RWPE1 (cell line): Measurements from ENCODE around the gene CTNNAL1.

Experiments used
- CTCF ChIA-PET: fragments of 350-600 bp; sonication (Branson Sonifier 250); formaldehyde crosslinking; extraction: SDS; loops from one replicate; lab custom pipeline; 2021; lab: Yijun Ruan, JAX
- POLR2A ChIA-PET: fragments of 400-600 bp; formaldehyde crosslinking; extraction: SDS; loops from one replicate; lab custom pipeline; 2020; ENCODE audit warnings: antibody characterized with exemption; ENCODE audit not compliant: low non-redundant PET; lab: Yijun Ruan, JAX
- DNase-seq: peaks from one replicate; pipeline ENCODE4 v3.0.0; 2012; ENCODE audit warnings: low spot score
- H3K27ac ChIP-seq: fragments of 450-650 bp; 2 replicates; pipeline ENCODE4 v1.5.1; 2017
- TF ChIP-seq, protein P1 (sequence below): fragments of 450-650 bp; conservative IDR thresholded peaks from 2 replicates; pipeline ENCODE4 v1.5.1; 2017; ENCODE audit warnings: low read depth, mild to moderate bottlenecking

The CTNNAL1 gene

DNA sequence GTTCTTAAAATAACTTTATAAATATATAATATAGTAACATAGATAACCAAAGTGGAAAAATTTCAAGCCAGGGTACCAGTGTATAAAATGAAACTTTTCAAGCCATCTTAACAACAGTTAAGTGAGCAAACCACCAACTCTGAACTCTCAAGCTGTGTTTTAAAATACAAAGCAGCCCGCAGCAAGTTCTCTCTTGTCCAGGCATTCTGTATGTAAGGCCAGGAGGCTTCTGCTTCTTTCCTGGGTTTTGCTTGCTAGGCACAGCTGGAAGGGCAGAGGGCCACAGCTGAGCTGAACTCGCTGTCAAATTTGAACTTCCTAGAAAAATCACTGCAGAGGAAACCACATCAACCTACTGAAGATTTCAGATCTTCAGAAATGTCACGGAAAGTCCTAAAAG, 6.8 kb upstream of the CTNNAL1 start:
- CTCF ChIA-PET, result interaction anchor here (1.2 kb wide), 1 partner anchor 17 kb away, joined by 3 read pairs; no protein-coding TSS in a partner anchor
- H3K27ac ChIP-seq, result no peak overlapping the region; the same call in 1 of the 2 replicates
- POLR2A ChIA-PET, result no interaction called here
- DNase-seq, result no peak
- TF ChIP-seq, protein P1, sequence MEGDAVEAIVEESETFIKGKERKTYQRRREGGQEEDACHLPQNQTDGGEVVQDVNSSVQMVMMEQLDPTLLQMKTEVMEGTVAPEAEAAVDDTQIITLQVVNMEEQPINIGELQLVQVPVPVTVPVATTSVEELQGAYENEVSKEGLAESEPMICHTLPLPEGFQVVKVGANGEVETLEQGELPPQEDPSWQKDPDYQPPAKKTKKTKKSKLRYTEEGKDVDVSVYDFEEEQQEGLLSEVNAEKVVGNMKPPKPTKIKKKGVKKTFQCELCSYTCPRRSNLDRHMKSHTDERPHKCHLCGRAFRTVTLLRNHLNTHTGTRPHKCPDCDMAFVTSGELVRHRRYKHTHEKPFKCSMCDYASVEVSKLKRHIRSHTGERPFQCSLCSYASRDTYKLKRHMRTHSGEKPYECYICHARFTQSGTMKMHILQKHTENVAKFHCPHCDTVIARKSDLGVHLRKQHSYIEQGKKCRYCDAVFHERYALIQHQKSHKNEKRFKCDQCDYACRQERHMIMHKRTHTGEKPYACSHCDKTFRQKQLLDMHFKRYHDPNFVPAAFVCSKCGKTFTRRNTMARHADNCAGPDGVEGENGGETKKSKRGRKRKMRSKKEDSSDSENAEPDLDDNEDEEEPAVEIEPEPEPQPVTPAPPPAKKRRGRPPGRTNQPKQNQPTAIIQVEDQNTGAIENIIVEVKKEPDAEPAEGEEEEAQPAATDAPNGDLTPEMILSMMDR, result no peak

DNA sequence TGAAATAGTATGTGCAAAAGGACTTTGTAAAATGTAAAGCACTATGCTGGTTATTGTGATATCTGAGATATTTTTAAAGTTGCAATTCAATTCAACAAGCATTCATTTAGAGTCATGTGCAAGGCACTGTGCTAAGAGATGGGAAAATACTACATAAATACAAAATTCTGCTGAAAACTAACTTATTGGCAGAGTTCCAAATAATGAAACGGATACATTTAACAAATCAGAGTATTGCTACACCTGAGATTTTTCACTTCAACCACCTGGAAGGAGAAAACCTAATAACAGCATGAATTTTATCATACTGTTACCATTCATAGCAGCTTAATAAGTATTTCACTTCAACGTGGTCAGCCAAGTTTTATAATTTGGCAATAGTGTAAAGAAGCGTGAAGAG, 6.1 kb upstream of the CTNNAL1 start:
- DNase-seq, result no peak
- ChIA-PET POLR2A (no interaction called here), CTCF (interaction anchor here (0.5 to 1.2 kb wide), 3 partner anchors 29 to 555 kb away, joined by 3 to 4 read pairs (median 3); no protein-coding TSS in a partner anchor)
- TF ChIP-seq, protein P1, result no peak
- H3K27ac ChIP-seq, result no peak overlapping the region

DNA sequence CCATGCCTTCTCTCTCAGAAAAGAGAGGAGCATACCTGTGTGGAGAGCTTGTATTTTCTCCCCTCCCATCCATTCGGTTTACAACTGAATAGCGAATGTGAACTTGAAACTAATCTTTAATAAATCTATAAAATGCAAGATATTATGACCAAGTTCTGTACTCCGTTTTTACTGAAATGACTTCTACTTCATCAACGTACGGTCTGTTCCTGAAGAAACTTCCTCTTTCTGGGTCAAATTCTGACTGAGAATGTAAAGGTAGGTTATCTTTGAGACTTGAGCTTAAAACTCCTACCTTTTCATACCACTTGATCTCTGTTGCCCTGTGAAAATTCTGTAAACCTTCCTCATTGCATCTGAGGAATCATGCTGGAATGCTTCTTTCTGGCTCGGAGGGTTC, 4.2 kb upstream of the CTNNAL1 start:
- no peak overlapping the region for H3K27ac ChIP-seq
- CTCF ChIA-PET, result no interaction called here
- no peak for DNase-seq
- TF ChIP-seq, protein P1, result no peak
- POLR2A ChIA-PET, result no interaction called here

DNA sequence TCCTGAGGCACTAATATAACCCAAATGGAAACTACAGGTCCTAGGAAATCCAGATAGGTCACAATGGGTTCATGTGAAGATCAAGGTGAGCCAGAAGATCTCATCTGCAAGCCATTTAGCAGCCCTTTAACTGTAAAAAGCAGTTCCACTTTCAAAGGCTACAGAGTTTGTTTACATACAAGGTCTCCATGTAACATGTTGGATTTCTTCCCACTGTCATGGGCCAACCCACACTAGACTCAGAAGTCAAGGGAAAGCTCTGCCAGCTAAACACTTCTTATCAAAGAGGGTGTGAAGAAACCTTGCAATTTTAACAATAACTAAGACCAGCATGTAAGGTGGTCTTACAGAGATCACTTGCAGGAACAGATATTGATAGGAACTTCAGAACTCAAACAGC, 3.8 kb upstream of the CTNNAL1 start:
- CTCF ChIA-PET, result interaction anchor here (0.5 kb wide), 1 partner anchor 63 kb away, joined by 3 read pairs; no protein-coding TSS in a partner anchor
- H3K27ac ChIP-seq, result no peak overlapping the region

DNA sequence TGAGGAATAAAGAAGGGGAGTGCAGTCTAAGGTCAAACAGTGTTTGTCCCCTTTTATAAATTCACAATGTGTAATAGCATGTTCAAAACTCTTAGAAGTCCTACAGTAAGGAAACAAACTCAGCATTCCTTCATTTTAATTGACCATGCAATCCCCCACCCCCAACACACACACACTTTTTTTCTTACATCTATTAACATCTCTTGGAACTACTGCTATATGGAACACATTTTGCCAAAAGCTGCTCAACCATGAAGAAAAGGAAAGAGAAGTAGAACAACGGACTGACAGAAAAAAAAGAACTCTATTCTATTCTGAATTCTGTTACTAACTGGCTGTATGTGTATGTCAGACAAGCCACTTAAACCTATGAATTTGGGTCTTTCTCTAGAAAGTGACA, 2.8 kb upstream of the CTNNAL1 start:
- no peak overlapping the region for H3K27ac ChIP-seq
- CTCF ChIA-PET, result no interaction called here
- TF ChIP-seq, protein P1, result no peak
- POLR2A ChIA-PET, result no interaction called here
- DNase-seq, result no peak

More for the DNA sequence above, 3.8 kb upstream of the CTNNAL1 start:
- no peak for DNase-seq
- POLR2A ChIA-PET, result no interaction called here
- TF ChIP-seq, protein P1, result no peak

DNA sequence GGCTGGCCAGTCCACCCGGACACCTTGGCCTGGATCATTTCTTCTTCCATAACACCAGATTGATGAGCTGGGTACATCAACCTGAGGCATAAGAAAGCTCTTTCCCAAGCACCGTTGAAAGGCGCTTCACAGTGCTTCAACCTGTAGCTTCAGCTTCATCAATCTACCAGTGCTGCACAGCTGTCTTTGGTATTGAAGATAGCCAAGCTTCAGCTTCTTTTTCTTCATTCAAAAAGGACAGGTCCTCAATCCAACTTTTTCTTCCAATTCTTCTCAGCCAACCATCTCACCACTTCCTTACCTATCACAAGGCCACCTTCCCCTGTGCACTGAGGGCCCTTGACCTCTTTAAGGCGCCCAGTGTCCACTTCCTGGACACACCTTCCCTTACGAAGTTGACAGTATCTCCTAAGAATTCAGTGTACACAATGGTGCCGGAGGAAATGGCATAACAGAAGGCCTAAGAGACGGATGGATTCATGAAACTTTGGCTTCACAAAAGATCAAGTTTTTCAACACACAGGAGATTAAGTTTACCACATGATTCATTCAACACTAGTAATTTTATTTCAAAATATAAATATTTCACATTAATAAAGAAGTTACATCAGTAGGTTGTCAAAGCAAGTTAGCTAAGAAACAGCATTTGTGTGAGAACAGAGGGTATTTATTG, 1.4 kb upstream of the CTNNAL1 start:
- H3K27ac ChIP-seq, result peak overlapping the region; percentile 99
- CTCF ChIA-PET, result interaction anchor here (0.6 to 1.1 kb wide), 4 partner anchors 34 to 502 kb away, joined by 3 read pairs; no protein-coding TSS in a partner anchor
- POLR2A ChIA-PET, result no interaction called here
- TF ChIP-seq, protein P1, result no peak
- no peak for DNase-seq
